Putamen (tissue), 1 donor: ENCODE results near the gene GARS1.

Experiments
- DNase-seq: peaks from one replicate; pipeline ENCODE4 v3.0.0-alpha.2; 2016; ENCODE audit warnings: low spot score

GARS1 gene

GRCh38 chr7:30656006-30656957, 61.6 kb downstream of the GARS1 start:
- DNase-seq, result no peak

DNA sequence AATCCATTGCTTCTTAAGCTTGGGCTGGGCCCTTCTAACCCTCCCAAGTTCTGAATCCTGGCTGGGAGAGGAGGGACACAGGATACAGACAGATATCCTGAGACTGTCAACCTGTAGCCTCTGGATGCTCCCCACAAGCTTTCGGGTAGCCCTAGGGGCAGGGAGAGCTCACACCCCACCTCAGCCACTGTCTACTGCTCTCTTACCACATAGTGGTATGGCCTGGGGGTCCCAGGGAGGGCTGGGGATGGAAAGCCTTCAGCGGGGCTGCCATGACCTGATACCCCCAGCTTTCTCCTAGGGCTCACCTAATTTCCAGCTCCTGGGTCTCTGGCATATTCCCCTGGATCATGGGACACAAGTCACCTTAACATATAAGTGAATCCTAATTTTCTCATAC, 62.5 kb downstream of the GARS1 start:
- no peak for DNase-seq

- DNase-seq, result no peak
Observed at GRCh38 chr7:30658479-30659074, 63.9 kb downstream of the GARS1 start.

DNA sequence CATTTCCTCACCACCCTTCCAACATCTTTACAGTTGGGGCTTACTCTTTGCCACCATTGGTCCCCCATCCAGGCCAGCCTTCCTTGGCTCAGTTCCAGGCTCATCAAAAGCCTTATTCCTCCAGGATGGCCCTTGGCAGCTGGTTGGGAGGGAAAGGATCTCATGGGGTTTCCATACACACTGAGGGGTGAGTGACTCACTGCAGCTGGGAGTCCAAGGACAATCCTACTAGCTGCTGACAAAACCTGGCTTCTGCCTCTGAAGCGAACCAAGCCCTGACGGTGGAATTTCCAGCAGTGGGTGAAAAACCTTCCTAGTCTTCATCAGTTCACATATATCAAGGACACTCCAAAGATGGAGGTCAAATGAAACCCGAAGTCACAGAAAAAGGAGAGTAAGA, 64.6 kb downstream of the GARS1 start:
- DNase-seq, result no peak

DNA sequence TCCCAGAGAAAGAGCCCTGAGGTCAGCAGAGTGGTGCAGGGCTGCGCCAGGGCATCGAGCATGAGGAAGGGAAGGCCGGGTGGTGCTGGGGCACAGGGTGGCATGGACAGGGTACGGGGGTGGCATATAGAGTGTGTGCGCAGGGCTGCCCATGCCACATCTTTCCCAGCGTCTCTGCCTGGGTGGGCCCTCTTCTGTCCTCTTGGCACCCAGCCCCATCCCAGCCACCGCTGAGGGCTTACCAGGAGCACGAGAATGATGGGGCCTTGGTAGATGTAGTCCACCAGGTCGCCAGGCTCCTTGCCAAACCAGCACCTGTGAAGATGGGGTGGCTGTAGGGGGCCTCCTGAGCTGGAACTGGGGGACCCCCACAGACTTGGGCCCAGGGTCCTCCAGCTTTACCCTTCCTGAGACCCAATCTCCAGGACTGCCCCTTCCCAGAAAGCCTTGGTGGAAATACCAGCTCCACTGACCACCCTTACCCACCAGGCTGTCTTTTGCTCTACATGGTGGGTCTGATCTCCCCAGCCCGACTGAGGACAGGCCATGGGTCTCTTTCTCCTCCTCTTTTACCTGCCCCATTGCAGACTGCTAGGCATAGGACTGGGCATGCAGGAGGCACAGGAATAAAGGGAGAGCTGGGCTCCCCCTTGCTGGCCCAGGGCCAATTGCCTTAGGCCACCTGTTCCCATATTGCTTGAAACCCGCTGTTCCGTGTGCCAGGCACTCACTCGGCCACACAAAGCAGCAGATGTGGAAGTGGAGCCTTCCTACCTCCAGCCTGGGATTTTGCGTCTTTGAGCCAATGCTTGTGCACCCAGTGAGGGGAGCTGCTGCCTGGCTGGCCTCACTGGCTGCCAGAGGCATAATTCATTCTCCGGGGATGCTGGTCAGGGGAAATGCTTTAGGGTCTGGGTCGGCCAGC, 65.9 kb downstream of the GARS1 start:
- no peak for DNase-seq

DNA sequence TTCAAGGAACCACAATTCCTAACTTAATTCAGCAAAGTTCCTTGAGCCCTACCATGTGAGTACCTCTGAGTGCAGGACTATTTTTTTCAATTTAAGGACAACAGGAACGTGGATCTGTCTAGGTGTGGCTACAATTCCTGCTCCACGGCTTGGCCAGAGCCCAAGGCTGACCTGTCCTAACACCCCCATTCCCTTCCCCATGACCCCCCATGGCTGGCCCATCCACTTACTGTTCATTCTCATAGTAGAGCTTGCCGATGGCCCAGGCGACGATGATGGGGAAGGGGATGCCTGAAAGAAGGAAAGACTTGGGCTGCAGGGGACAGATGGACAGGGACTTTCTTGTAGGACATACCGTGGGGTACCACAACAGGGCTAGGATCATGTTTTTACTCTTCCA, 67.2 kb downstream of the GARS1 start:
- DNase-seq, result no peak

DNA sequence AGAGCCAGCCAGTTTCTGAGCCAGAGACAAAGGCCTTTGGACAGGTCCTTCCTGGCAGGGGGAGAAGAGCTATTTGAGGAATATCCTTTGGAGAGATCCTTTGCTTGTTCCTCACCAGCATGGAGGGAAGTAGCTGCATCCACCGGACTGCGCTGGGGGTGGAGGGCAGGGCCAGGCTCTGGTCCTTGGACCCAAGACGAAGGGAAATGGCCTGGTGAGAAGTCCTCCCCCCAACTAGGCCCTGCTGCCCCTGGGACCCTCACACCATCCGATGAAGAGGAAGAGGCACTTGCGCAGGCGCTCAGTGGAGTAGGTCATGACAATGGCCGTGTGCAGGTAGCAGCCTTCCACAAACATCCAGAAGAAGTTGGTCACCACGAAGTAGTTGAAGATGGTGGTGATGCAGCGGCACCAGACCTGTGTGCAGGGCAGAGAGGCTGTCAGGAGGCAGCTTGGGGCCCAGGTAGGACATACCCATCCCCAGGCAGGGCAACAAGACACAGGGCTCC, 67.8 kb downstream of the GARS1 start:
- DNase-seq, result no peak

DNA sequence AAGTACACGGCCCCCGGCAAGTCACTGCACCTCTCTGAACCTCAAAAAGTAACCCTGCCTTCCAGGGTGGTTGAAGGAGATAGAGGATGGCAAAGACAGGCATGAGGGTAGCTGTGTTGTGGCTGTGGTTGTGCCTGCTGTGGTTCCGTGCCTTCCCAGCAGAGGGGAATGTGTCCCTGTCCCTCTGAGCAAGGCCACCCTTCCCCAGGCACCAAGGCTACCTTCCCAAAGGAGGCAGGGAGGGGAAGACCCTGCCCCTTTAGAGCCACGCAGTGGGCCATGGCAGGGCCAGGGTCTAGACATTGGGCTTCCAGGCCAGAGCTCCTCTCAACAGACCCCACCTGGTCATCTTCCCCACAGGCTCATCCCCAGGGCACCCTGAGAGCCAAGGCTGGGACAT, 68.7 kb downstream of the GARS1 start:
- DNase-seq, result no peak

GRCh38 chr7:30664184-30664885, 69.7 kb downstream of the GARS1 start:
- DNase-seq, result no peak

- DNase-seq, result no peak
Observed at GRCh38 chr7:30665043-30665442, 70.4 kb downstream of the GARS1 start.

- no peak for DNase-seq
Observed at GRCh38 chr7:30665449-30665848, 70.8 kb downstream of the GARS1 start.

GRCh38 chr7:30667172-30667571, 72.5 kb downstream of the GARS1 start:
- DNase-seq, result no peak

- DNase-seq, result no peak
Observed at GRCh38 chr7:30668102-30668501, 73.4 kb downstream of the GARS1 start.

- no peak for DNase-seq
Observed at GRCh38 chr7:30671793-30672465, 77.3 kb downstream of the GARS1 start.

DNA sequence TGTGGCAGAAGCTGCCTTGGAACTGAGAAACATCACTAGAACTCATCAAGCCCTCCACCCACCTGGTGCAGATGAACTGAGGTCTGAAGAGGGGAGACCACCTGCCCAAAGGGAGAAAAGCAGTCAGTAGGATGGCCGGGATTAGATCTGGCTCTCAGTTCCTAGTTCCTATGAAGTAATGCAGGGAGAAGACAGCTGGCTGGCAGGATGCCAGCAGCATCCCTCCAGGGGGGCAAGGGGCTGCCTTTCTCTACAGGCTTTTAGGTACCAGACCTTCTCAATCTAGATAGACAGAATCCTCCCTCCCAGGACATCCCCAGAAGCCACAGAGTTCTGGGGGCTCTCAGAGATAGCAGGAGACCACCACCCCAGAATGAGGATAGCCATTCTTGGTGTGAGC, 79.7 kb downstream of the GARS1 start:
- no peak for DNase-seq

DNA sequence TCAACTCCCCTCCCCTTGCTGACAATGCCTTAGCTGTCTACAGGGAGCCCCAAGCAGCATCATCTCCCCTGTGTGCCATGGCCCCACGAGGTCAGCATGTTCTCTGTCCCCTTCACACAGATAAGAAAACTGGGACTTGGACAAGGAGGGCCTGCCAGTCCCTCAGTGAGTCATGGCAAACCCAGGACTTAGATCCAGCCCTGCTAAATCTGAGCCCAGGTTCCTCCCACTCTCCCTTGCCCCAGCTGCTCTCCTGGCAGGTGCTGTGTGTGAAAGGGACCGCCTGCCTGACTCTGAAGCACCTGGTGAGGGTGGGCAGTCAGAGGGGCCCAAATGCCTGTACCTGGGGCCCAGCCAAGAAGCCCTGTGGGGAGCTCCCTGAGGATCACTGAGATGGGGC, 80.2 kb downstream of the GARS1 start:
- DNase-seq, result no peak

DNA sequence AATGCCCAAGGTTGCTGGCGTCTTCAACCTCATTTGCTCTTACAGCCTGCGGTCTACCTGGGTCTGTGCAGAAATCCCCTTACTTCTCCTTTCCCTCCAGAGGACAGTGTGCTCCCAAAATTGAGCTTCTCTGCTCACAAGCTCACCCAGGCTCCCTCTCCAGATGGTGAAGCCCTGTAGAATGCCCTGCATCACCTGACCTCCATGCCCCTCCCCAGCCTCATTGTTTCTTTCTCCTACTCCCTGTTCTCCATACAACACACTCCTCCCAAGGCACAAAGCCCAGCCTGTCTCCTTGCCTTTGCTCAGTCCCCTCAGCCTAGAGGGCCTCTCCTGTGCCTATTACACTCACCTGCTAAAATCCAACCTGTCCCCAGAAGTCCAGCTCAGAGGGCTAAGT, 84.1 kb downstream of the GARS1 start:
- DNase-seq, result no peak

GRCh38 chr7:30679664-30680063, 85.0 kb downstream of the GARS1 start:
- no peak for DNase-seq

DNA sequence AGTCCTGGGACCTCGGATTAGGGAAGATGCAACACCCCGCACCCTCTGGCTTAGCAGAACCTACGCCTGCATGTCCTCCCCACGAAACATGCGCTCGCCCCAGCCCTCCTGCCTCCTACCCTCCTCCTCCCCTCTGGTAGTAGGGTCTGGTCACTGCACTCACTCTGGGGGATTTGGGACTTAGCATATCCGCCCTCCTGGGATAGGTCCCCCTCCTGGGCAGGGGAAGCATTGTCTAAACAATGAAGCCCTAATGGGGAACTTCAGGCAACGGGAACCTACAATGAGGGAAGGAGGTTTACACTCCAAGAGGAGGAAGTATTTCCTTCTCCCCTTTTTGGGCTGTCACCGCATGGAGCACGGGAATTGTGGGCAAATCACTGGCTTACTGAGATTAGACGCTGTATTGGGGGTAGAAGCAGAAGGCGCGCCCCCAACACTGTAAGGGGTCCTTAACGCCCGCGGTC, 86.7 kb downstream of the GARS1 start:
- DNase-seq, result no peak

- DNase-seq, result no peak
Observed at GRCh38 chr7:30681815-30682211, 87.1 kb downstream of the GARS1 start.
